CD14-positive monocyte (primary cell): ENCODE measurements around the gene SPAG16. TPM values are rescaled to one million over a fixed set of nuclear protein-coding genes. Genes with fewer than 3 reads are reported as not detected.

Experiments used
- DNase-seq, 3 donors: peaks; one replicate each; pipeline ENCODE4 v3.0.0-alpha.2; 2011 to 2022
- H2AFZ ChIP-seq: 2 replicates; pipeline ENCODE4 v1.6.0; 2012; ENCODE audit warnings: mild to moderate bottlenecking, low read depth, low read length, inconsistent platforms; ENCODE audit not compliant: insufficient read depth, poor library complexity, severe bottlenecking
- H3K27ac ChIP-seq, 2 donors: 1 replicate in 1 of 2; 2 replicates in 1 of 2; pipeline ENCODE4 v1.5.1; 2012 to 2013; ENCODE audit warnings: low read length in 2 of 2, control low read depth in 1 of 2, inconsistent platforms in 1 of 2, low read depth in 1 of 2, mild to moderate bottlenecking in 1 of 2
- H3K27me3 ChIP-seq, 2 donors: one replicate each; pipeline versions ENCODE4 v1.6.0 to v1.6.1; 2011 to 2013; ENCODE audit warnings: low read length in 2 of 2; ENCODE audit not compliant: control insufficient read depth in 2 of 2, insufficient read depth in 2 of 2
- H3K36me3 ChIP-seq, 2 donors: replicated peaks in 1 of 2; 1 replicate in 1 of 2; 2 replicates in 1 of 2; pipeline versions ENCODE4 v1.5.1 to v1.6.1; 2012 to 2013; ENCODE audit warnings: low read length in 2 of 2, control low read depth in 1 of 2, inconsistent platforms in 1 of 2, mild to moderate bottlenecking in 1 of 2; ENCODE audit not compliant: insufficient read depth in 2 of 2, control insufficient read depth in 1 of 2
- H3K4me1 ChIP-seq, 2 donors: 1 replicate in 1 of 2; 2 replicates in 1 of 2; pipeline versions ENCODE4 v1.5.1 to v1.6.1; 2012 to 2013; ENCODE audit warnings: low read length in 2 of 2, control low read depth in 1 of 2, inconsistent platforms in 1 of 2, mild to moderate bottlenecking in 1 of 2, moderate library complexity in 1 of 2; ENCODE audit not compliant: insufficient read depth in 2 of 2, control insufficient read depth in 1 of 2
- H3K4me2 ChIP-seq: replicated peaks from 2 replicates; pipeline ENCODE3; 2012; ENCODE audit warnings: low read length, moderate library complexity, mild to moderate bottlenecking; ENCODE audit not compliant: poor library complexity, severe bottlenecking; ENCODE audit errors: extremely low read depth
- H3K4me3 ChIP-seq, 3 experiments: fragments of 200-600 bp in 1 of 3; sonication (generic) in 1 of 3; replicated peaks in 1 of 3; 1 replicate in 2 of 3; 2 replicates in 1 of 3; pipeline ENCODE4 v1.5.1; 2011 to 2013; ENCODE audit warnings: low read length in 3 of 3, mild to moderate bottlenecking in 3 of 3, control low read depth in 2 of 3, low read depth in 2 of 3, inconsistent platforms in 1 of 3, moderate library complexity in 1 of 3
- H3K79me2 ChIP-seq: 2 replicates; pipeline ENCODE4 v1.6.0; 2012; ENCODE audit warnings: mild to moderate bottlenecking, control low read depth, inconsistent platforms, low read length, moderate library complexity; ENCODE audit not compliant: insufficient read depth
- H3K9ac ChIP-seq: 2 replicates; pipeline ENCODE4 v1.6.0; 2017; ENCODE audit warnings: low read length, mild to moderate bottlenecking; ENCODE audit not compliant: insufficient read depth, poor library complexity, severe bottlenecking
- H3K9me3 ChIP-seq, 2 donors: replicated peaks in 1 of 2; 1 replicate in 1 of 2; 2 replicates in 1 of 2; pipeline versions ENCODE4 v1.5.1 to v1.6.1; 2012 to 2013; ENCODE audit warnings: low read length in 2 of 2, control low read depth in 1 of 2; ENCODE audit not compliant: control insufficient read depth in 1 of 2, insufficient read depth in 1 of 2
- H4K20me1 ChIP-seq: 2 replicates; pipeline ENCODE4 v1.6.0; 2012; ENCODE audit warnings: mild to moderate bottlenecking, low read length, control low read depth, moderate library complexity; ENCODE audit not compliant: insufficient read depth
- H3K27ac Mint-ChIP-seq, 7 donors: one replicate each; pipeline ENCODE4 v1.8.0; 2020; ENCODE audit warnings: mild to moderate bottlenecking in 7 of 7, mixed read lengths in 7 of 7, moderate library complexity in 6 of 7, inconsistent platforms in 2 of 7
- H3K27me3 Mint-ChIP-seq, 3 donors: one replicate each; pipeline ENCODE4 v1.8.0; 2021 to 2022; ENCODE audit warnings: low read depth in 3 of 3, mild to moderate bottlenecking in 3 of 3, mixed read lengths in 3 of 3, moderate library complexity in 3 of 3, inconsistent platforms in 1 of 3
- H3K36me3 Mint-ChIP-seq, 2 donors: one replicate each; pipeline ENCODE4 v1.8.0; 2020; ENCODE audit warnings: mixed read lengths in 2 of 2, inconsistent platforms in 1 of 2, mild to moderate bottlenecking in 1 of 2
- H3K4me1 Mint-ChIP-seq: one replicate; pipeline ENCODE4 v1.8.0; 2020; ENCODE audit warnings: mild to moderate bottlenecking, mixed read lengths
- H3K4me3 Mint-ChIP-seq, 2 donors: one replicate each; pipeline ENCODE4 v1.8.0; 2020; ENCODE audit warnings: mild to moderate bottlenecking in 2 of 2, mixed read lengths in 2 of 2, moderate library complexity in 1 of 2
- H3K9me3 Mint-ChIP-seq, 7 donors: one replicate each; pipeline ENCODE4 v1.8.0; 2020 to 2022; ENCODE audit warnings: mixed read lengths in 7 of 7, mild to moderate bottlenecking in 6 of 7, moderate library complexity in 6 of 7, inconsistent platforms in 2 of 7
- CTCF ChIP-seq: fragments of 200-600 bp; IDR thresholded peaks from one replicate; pipeline ENCODE4 v1.8.0; 2022; ENCODE audit warnings: antibody characterized with exemption, mild to moderate bottlenecking
- WGBS: methylation state at CpG from one replicate; pipeline ENCODE4 v1.1.5; 2013; ENCODE audit warnings: missing lambda C conversion rate; ENCODE audit not compliant: insufficient coverage; 5-methylcytosine and 5-hydroxymethylcytosine counted together
- intact Hi-C, 2 donors: fragments of 100-400 bp; cut with micrococcal nuclease; formaldehyde crosslinking; loops; one replicate each; pipeline versions ENCODE4 v1.15.0 to v1.15.1; 2023
- polyA plus RNA-seq, 3 donors: library from polyadenylated mRNA; depleted of rRNA in 1 of 3; unstranded in 2 of 3; stranded (reverse) in 1 of 3; fragments of 300-500 nt in 2 of 3; fragments of >200 nt in 1 of 3; fragmentation: Illumina TruSeq in 2 of 3; gene quantifications; 1 replicate in 2 of 3; 2 replicates in 1 of 3; pipeline ENCODE4 v1.2.3, GENCODE V29; 2012 to 2021

The SPAG16 gene
- polyA plus RNA-seq, 3 donors: 0.12 to 0.30 TPM; not detected in 1

- Histone ChIP-seq H3K9me3 (no peaks in the 10 kb centered on the region), H3K4me3 (no peak overlapping the region), H3K36me3 (no peaks in the 10 kb centered on the region), H2AFZ (no peak overlapping the region), H3K27ac (no peak overlapping the region), H3K4me1 (no peaks in the 10 kb centered on the region), H3K9ac (no peak overlapping the region), H3K4me2 (no peak overlapping the region), H3K79me2 (no peaks in the 10 kb centered on the region), H4K20me1 (no peaks in the 10 kb centered on the region), H3K27me3 (no peaks in the 10 kb centered on the region)
- Mint-ChIP-seq H3K4me3 (no peak overlapping the region), H3K27ac (no peak overlapping the region), H3K36me3 (no peaks in the 10 kb centered on the region), H3K4me1 (no peaks in the 10 kb centered on the region), H3K27me3 (peaks cover 0 to 1% (median 0%) of the 10 kb centered on the region in 3 donors), H3K9me3 (no peaks in the 10 kb centered on the region)
- no peak for DNase-seq
- WGBS: no CpG with 5 or more reads among the region's 1 CpG
- TF ChIP-seq CTCF: no peak
- intact Hi-C loops: no loop called here
These were observed 1128.4 kb downstream of the SPAG16 start for GRCh38 chr2:214412679-214413078.

DNA sequence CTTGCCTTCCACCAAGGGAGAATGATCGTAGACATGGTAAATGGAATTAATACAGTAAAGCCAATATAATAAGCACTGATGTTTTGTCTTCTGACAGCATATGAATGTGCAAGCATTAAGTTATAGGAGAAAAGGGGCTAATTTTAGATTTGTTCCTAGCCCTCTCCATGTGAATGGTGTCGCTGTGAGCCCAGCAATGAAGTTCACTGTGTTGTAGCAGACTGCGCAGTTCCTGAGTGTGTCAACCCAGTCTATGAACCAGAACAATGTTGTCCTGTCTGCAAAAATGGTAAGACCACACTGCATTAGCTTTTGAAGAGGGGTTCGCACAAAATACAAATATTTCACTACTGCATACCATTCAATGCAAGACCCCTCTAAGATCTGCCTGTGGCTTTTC is 1152.2 kb downstream of the SPAG16 start:
- no peak for TF ChIP-seq CTCF
- H4K20me1 ChIP-seq: no peaks in the 10 kb centered on the region
- no peaks in the 10 kb centered on the region for H3K36me3 ChIP-seq
- H3K4me1 ChIP-seq: no peaks in the 10 kb centered on the region
- WGBS: 81% methylated on average over 2 of the region's 4 CpGs
- no peak overlapping the region for H3K27ac Mint-ChIP-seq
- H3K9ac ChIP-seq: no peak overlapping the region
- intact Hi-C loops: no loop called here
- H3K79me2 ChIP-seq: no peaks in the 10 kb centered on the region
- H3K4me3 Mint-ChIP-seq: no peak overlapping the region
- H3K4me3 ChIP-seq: no peak overlapping the region
- no peak overlapping the region for H3K4me2 ChIP-seq
- H3K4me1 Mint-ChIP-seq: no peaks in the 10 kb centered on the region
- H3K27me3 Mint-ChIP-seq: no peaks in the 10 kb centered on the region
- H3K27me3 ChIP-seq: no peaks in the 10 kb centered on the region
- no peak overlapping the region for H3K27ac ChIP-seq
- no peaks in the 10 kb centered on the region for H3K9me3 ChIP-seq
- H3K36me3 Mint-ChIP-seq: no peaks in the 10 kb centered on the region
- H2AFZ ChIP-seq: no peak overlapping the region
- H3K9me3 Mint-ChIP-seq: peaks cover 0 to 5% (median 0%) of the 10 kb centered on the region in 7 donors
- no peak for DNase-seq
